Panc1 (cell line): ENCODE measurements around the gene TLCD5.

Source experiments
- CTCF ChIP-seq: fragments of 450-650 bp; IDR thresholded peaks from 2 replicates; pipeline ENCODE4 v1.5.1; 2017; ENCODE audit warnings: mild to moderate bottlenecking
- POLR2AphosphoS5 ChIP-seq: IDR thresholded peaks from 2 replicates; pipeline ENCODE4 v1.6.1; 2012; ENCODE audit warnings: mild to moderate bottlenecking, low read depth, low read length, moderate library complexity
- SIN3A ChIP-seq: IDR thresholded peaks from 2 replicates; pipeline ENCODE4 v1.6.1; 2012; ENCODE audit warnings: low read depth, mild to moderate bottlenecking, low read length, moderate library complexity, borderline replicate concordance; ENCODE audit not compliant: insufficient read depth

GRCh38 chr11:120330045-120330444 is 4.9 kb downstream of the TLCD5 start:
- TF ChIP-seq CTCF (no peak), POLR2AphosphoS5 (no peak), SIN3A (no peak)
